Lower leg skin (tissue), 3 donors: ENCODE results near the gene GPRIN3.

ENCODE experiments used
- POLR2A ChIP-seq, 2 donors: fragments of 450-650 bp; IDR thresholded peaks; one replicate each; pipeline ENCODE4 v1.6.1; 2016 to 2017; ENCODE audit warnings: antibody characterized with exemption in 2 of 2, mild to moderate bottlenecking in 1 of 2, moderate library complexity in 1 of 2
- TF ChIP-seq, protein P1 (sequence below), 3 donors: fragments of 450-650 bp; IDR thresholded peaks; one replicate each; pipeline ENCODE4 v1.5.1; 2016; ENCODE audit warnings: antibody characterized with exemption in 3 of 3, mild to moderate bottlenecking in 3 of 3, moderate library complexity in 2 of 3

DNA sequence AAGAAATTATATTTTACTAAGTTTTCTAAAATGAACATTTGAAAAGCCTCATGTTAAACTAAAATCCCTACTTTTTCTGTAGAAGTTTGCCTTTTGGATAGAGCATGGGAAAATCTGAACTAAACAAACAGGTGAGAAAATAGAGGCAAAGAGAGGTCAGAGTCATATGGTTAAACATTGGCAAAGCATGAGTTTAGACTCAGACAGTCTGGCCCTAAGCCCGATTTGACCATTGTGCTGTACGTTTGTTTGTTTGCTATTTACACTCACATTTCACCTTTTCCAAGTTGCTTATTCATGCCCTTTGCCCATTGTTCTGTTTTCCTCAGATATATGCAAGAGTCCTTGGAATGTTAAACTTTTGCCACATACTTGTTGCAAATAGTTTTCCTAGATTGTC lies 110.9 kb downstream of the GPRIN3 start:
- TF ChIP-seq, protein P1, sequence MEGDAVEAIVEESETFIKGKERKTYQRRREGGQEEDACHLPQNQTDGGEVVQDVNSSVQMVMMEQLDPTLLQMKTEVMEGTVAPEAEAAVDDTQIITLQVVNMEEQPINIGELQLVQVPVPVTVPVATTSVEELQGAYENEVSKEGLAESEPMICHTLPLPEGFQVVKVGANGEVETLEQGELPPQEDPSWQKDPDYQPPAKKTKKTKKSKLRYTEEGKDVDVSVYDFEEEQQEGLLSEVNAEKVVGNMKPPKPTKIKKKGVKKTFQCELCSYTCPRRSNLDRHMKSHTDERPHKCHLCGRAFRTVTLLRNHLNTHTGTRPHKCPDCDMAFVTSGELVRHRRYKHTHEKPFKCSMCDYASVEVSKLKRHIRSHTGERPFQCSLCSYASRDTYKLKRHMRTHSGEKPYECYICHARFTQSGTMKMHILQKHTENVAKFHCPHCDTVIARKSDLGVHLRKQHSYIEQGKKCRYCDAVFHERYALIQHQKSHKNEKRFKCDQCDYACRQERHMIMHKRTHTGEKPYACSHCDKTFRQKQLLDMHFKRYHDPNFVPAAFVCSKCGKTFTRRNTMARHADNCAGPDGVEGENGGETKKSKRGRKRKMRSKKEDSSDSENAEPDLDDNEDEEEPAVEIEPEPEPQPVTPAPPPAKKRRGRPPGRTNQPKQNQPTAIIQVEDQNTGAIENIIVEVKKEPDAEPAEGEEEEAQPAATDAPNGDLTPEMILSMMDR (IDR thresholded peaks at IDR 0.05) = no peak
- TF ChIP-seq POLR2A (IDR thresholded peaks at IDR 0.05) = no peak
